Endothelial cell (in vitro differentiated cells): ENCODE results near the gene MOV10L1. TPM values are rescaled to one million over a fixed set of nuclear protein-coding genes. Genes with fewer than 3 reads are reported as not detected.

Experiments
- DNase-seq: peaks from one replicate; pipeline ENCODE4 v3.0.0; 2021; ENCODE audit warnings: low spot score
- H3K27ac Mint-ChIP-seq: one replicate; pipeline ENCODE4 v1.8.0; 2021; ENCODE audit warnings: mixed read lengths, inconsistent platforms; ENCODE audit not compliant: unreplicated experiment
- H3K27me3 Mint-ChIP-seq: one replicate; pipeline ENCODE4 v1.8.0; 2021; ENCODE audit warnings: mild to moderate bottlenecking, moderate library complexity, mixed read lengths, inconsistent platforms; ENCODE audit not compliant: unreplicated experiment
- H3K36me3 Mint-ChIP-seq: one replicate; pipeline ENCODE4 v1.8.0; 2021; ENCODE audit warnings: mild to moderate bottlenecking, low read depth, mixed read lengths, inconsistent platforms; ENCODE audit not compliant: unreplicated experiment
- H3K4me1 Mint-ChIP-seq: one replicate; pipeline ENCODE4 v1.8.0; 2021; ENCODE audit warnings: mild to moderate bottlenecking, mixed read lengths, inconsistent platforms; ENCODE audit not compliant: unreplicated experiment
- H3K4me3 Mint-ChIP-seq: one replicate; pipeline ENCODE4 v1.8.0; 2021; ENCODE audit warnings: mild to moderate bottlenecking, mixed read lengths, inconsistent platforms; ENCODE audit not compliant: unreplicated experiment
- H3K9me3 Mint-ChIP-seq: one replicate; pipeline ENCODE4 v1.8.0; 2021; ENCODE audit warnings: mixed read lengths, inconsistent platforms; ENCODE audit not compliant: unreplicated experiment
- total RNA-seq: library from RNA; stranded (reverse); fragmentation: NEBNext Ultra II Directional; extraction: Animal tissue kit (Norgen Biotek cat#: 25700); gene quantifications from one replicate; pipeline ENCODE4 v1.2.1, GENCODE V29; 2021; ENCODE audit not compliant: unreplicated experiment
- TF ChIP-seq, protein P1 (sequence below): fragments of 200-600 bp; sonication (generic); IDR thresholded peaks from one replicate; pipeline ENCODE4 v1.5.0; 2021; ENCODE audit warnings: antibody characterized with exemption; ENCODE audit not compliant: unreplicated experiment

The MOV10L1 gene
- total RNA-seq, 1 donor from 2014 or later, result not detected

DNA sequence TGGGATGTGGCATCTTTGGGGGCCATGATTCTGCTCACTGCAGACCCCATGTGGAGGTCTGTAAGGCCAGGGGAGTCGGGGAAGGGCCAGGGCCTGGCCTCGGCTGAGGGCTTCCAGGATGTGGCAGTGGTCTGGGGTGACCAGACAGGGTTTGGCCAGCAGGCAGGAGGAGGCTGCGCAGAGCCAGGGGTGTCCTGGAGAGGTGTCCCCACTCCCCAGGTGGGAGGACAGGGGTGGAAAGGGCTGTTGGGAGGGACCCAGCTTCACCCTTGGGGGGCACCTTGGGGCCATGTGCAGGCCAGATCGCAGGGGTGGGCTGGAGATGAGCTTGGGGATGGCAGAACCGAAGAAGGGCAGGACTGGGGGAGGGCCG is 84.2 kb downstream of the MOV10L1 start:
- no peak overlapping the region for H3K27ac Mint-ChIP-seq
- H3K27me3 Mint-ChIP-seq, result peaks cover 24% of the 10 kb centered on the region
- H3K9me3 Mint-ChIP-seq, result no peaks in the 10 kb centered on the region
- no peaks in the 10 kb centered on the region for H3K4me1 Mint-ChIP-seq
- TF ChIP-seq, protein P1, sequence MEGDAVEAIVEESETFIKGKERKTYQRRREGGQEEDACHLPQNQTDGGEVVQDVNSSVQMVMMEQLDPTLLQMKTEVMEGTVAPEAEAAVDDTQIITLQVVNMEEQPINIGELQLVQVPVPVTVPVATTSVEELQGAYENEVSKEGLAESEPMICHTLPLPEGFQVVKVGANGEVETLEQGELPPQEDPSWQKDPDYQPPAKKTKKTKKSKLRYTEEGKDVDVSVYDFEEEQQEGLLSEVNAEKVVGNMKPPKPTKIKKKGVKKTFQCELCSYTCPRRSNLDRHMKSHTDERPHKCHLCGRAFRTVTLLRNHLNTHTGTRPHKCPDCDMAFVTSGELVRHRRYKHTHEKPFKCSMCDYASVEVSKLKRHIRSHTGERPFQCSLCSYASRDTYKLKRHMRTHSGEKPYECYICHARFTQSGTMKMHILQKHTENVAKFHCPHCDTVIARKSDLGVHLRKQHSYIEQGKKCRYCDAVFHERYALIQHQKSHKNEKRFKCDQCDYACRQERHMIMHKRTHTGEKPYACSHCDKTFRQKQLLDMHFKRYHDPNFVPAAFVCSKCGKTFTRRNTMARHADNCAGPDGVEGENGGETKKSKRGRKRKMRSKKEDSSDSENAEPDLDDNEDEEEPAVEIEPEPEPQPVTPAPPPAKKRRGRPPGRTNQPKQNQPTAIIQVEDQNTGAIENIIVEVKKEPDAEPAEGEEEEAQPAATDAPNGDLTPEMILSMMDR, result no peak
- no peak overlapping the region for H3K4me3 Mint-ChIP-seq
- DNase-seq, result no peak
- no peaks in the 10 kb centered on the region for H3K36me3 Mint-ChIP-seq

GRCh38 chr22:50174382-50175190 is 84.8 kb downstream of the MOV10L1 start:
- no peak overlapping the region for H3K4me3 Mint-ChIP-seq

DNA sequence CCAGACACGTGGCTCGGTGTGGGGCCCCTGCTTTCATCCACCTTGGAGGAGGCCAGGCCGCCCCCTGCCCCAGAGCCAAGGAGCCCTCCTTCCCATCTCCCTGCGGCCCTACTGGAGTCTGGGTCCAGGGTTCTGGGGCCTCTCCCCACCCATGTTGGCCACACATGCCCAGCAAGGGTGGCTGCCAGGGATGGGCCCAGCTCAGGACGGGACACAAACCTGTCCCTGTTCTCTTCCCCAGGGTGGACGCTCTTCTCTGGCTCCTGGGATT is 85.3 kb downstream of the MOV10L1 start:
- no peak overlapping the region for H3K4me3 Mint-ChIP-seq

More at GRCh38 chr22:50174382-50175190, 84.8 kb downstream of the MOV10L1 start:
- Mint-ChIP-seq H3K27me3 (peaks cover 21% of the 10 kb centered on the region), H3K36me3 (no peaks in the 10 kb centered on the region), H3K4me1 (no peaks in the 10 kb centered on the region), H3K9me3 (no peaks in the 10 kb centered on the region), H3K27ac (no peak overlapping the region)
- DNase-seq, result no peak
- TF ChIP-seq, protein P1, result no peak

GRCh38 chr22:50175921-50176849 is 86.4 kb downstream of the MOV10L1 start:
- H3K36me3 Mint-ChIP-seq, result no peaks in the 10 kb centered on the region
- TF ChIP-seq, protein P1, result no peak
- no peak overlapping the region for H3K4me3 Mint-ChIP-seq

More for the DNA sequence above, 85.3 kb downstream of the MOV10L1 start:
- Mint-ChIP-seq H3K9me3 (no peaks in the 10 kb centered on the region), H3K36me3 (no peaks in the 10 kb centered on the region), H3K27me3 (peaks cover 24% of the 10 kb centered on the region), H3K4me1 (no peaks in the 10 kb centered on the region), H3K27ac (no peak overlapping the region)
- TF ChIP-seq, protein P1, result no peak
- no peak for DNase-seq

More at GRCh38 chr22:50175921-50176849, 86.4 kb downstream of the MOV10L1 start:
- H3K27me3 Mint-ChIP-seq, result peaks cover 21% of the 10 kb centered on the region
- H3K9me3 Mint-ChIP-seq, result no peaks in the 10 kb centered on the region
- no peaks in the 10 kb centered on the region for H3K4me1 Mint-ChIP-seq
- H3K27ac Mint-ChIP-seq, result no peak overlapping the region
- DNase-seq, result no peak
